Measurements from ENCODE around the gene AGRN.
"Not testable (repeated sequence)": the region's sequence is repeated elsewhere in the genome, so short reads cannot be mapped to it uniquely, and the experiment has no call there.

The AGRN gene

DNA sequence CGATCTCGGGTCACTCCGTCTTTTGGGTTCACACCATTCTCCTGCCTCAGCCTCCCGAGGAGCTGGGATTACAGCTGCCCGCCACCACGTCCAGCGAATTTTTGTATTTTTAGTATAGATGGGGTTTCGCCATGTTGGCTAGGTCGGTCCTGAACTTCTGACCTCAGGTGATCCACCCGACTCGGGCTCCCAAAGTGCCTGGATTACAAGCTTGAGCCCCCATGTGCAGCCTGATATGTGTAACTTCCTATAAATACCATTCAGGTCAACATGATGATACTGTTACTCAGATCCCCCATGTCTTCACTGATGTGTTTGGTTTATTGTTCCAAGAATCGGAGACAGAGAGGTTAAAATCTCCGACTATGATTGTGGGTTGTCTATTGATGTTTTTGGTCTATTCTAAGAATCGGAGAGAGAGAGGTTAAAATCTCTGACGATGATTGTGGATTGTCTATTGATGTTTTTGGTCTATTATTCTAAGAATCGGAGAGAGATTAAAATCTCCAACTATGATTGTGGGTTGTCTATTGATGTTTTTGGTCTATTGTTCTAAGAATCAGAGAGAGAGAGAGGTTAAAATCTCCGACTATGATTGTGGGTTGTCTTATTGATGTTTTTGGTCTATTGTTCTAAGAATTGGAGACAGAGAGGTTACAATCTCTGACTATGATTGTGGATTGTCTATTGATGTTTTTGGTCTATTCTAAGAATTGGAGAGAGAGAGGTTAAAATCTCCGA lies 78.9 kb downstream of the AGRN start:
- no peak for DNase-seq

DNA sequence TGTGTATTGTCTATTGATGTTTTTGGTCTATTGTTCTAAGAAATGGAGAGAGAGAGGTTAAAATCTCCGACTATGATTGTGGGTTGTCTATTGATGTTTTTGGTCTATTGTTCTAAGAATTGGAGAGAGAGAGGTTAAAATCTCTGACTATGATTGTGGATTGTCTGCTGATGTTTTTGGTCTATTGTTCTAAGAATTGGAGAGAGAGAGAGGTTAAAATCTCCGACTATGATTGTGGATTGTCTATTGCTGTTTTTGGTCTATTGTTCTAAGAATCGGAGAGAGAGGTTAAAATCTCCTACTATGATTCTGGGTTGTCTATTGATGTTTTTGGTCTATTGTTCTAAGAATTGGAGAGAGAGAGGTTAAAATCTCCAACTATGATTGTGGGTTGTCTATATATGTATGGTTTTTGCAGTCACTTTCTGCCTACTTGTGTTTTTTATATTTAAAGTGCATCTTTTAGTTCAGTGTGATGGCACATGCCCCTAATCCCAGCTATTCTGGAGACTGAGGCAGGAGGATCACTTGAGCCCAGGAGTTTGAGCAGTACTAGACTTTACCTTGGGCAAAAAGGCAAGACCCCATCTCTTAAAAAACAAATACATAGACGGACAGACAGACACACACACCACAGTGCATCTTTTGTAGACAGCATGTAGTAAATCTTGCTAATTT lies 79.7 kb downstream of the AGRN start:
- no peak for DNase-seq

DNA sequence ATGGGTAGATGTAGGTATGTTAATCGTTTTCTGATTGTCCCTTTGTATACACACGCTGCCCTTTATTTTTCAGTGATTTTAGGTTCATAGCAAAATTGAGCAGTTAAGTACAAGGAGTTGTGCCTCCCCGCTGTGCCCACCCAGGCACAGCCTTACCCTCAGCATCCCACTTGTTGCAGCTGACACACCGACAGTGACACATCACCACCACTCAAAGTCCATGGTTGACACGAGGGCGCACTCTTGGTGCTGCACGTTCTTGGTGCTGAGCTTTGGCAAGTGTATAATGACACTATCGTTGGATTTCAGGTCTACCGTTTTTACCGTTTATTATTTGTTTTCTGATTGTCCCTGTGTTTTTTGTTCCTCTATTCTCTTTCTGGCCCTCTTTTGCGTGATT lies 80.4 kb downstream of the AGRN start:
- no peak for DNase-seq

DNA sequence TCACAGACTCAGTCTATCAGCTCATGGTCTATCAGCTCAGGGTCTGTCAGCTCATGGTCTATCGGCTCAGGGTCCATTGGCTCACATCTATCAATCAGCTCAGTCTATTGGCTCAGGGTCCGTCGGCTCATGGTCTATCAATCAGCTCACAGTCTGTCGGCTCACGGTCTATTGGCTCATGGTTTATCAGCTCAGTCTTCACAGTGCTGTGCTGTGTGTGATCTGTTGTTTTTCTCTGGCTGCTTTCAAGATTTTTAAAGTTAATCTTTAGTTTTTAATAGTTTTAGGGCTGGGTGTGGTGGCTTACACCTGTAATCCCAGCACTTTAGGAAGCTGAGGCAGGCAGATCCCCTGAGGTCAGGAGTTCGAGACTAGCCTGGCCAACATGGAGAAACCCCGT lies 81.6 kb downstream of the AGRN start:
- no peak for DNase-seq

DNA sequence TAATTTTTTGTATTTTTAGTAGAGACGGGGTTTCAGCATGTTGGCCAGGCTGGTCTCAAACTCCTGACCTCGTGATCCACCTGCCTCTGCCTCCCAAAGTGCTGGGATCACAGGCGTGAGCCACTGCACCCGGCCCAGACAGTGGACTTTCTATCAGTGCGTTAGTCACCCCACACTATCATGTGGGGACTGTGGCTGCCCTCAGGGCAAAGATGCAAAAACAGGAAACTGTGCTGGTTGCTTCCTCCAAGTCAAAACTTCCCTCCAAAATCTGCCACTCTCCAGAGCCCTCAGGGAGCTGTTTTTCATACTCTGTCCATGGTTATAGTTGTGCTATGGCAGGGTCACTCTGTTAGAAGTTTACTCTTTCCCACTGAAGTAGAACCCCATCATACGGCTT lies 84.2 kb downstream of the AGRN start:
- not testable (repeated sequence) for DNase-seq
